NCI-H510A treated with DMSO at 0.1 percent for 48 hours (cell line): ENCODE data around the gene AIFM2.
A peak's percentile ranks its signal among the peaks of the same experiment; 100 is the strongest.
"Not testable (repeated sequence)": the region's sequence is repeated elsewhere in the genome, so short reads cannot be mapped to it uniquely, and the experiment has no call there.

ENCODE experiments used
- DNase-seq: peaks from one replicate; lab custom pipeline; 2025; lab: John Stamatoyannopoulos, UW

The AIFM2 gene

GRCh38 chr10:70121281-70121949 is 11.2 kb downstream of the AIFM2 start:
- no peak for DNase-seq

- DNase-seq = no peak
Observed at GRCh38 chr10:70120417-70120816, 12.2 kb downstream of the AIFM2 start.

- DNase-seq = no peak
Observed at GRCh38 chr10:70119623-70120022, 13.0 kb downstream of the AIFM2 start.

GRCh38 chr10:70119197-70119596 is 13.4 kb downstream of the AIFM2 start:
- no peak for DNase-seq

GRCh38 chr10:70118196-70118595 is 14.4 kb downstream of the AIFM2 start:
- DNase-seq = no peak

- no peak for DNase-seq
Observed at GRCh38 chr10:70117646-70118045, 15.0 kb downstream of the AIFM2 start.

- peak; percentile 64 for DNase-seq
Observed at GRCh38 chr10:70115948-70116682, 16.5 kb downstream of the AIFM2 start.

- no peak for DNase-seq
Observed at GRCh38 chr10:70114902-70115301, 17.7 kb downstream of the AIFM2 start.

GRCh38 chr10:70112071-70112470 is 20.6 kb downstream of the AIFM2 start:
- DNase-seq = no peak

GRCh38 chr10:70111496-70111895 is 21.1 kb downstream of the AIFM2 start:
- DNase-seq = no peak

GRCh38 chr10:70109064-70109729 is 23.4 kb downstream of the AIFM2 start:
- no peak for DNase-seq

- no peak for DNase-seq
Observed at GRCh38 chr10:70106958-70107791, 25.4 kb downstream of the AIFM2 start.

- DNase-seq = no peak
Observed at GRCh38 chr10:70101668-70102067, 31.0 kb downstream of the AIFM2 start.

GRCh38 chr10:70101068-70101562 is 31.5 kb downstream of the AIFM2 start:
- DNase-seq = not testable (repeated sequence)

GRCh38 chr10:70098271-70098670 is 34.4 kb downstream of the AIFM2 start:
- DNase-seq = no peak

- DNase-seq = no peak
Observed at GRCh38 chr10:70097459-70097858, 35.2 kb downstream of the AIFM2 start.

GRCh38 chr10:70096705-70097420 is 35.8 kb downstream of the AIFM2 start:
- no peak for DNase-seq

GRCh38 chr10:70096016-70096704 is 36.5 kb downstream of the AIFM2 start:
- DNase-seq = no peak

GRCh38 chr10:70094250-70094649 is 38.4 kb downstream of the AIFM2 start:
- no peak for DNase-seq

- DNase-seq = no peak
Observed at GRCh38 chr10:70093335-70093944, 39.2 kb downstream of the AIFM2 start.
